GM23248 (cell line): ENCODE measurements around the gene TAF10.

ENCODE experiments used
- EZH2 ChIP-seq: fragments of 200-600 bp; sonication (generic); IDR thresholded peaks from 2 replicates; pipeline ENCODE4 v1.6.1; 2018; ENCODE audit warnings: antibody characterized with exemption, mild to moderate bottlenecking; ENCODE audit not compliant: insufficient read depth, poor library complexity, severe bottlenecking
- EZH2phosphoT487 ChIP-seq: fragments of 200-600 bp; sonication (generic); IDR thresholded peaks from 2 replicates; pipeline ENCODE4 v1.6.1; 2018; ENCODE audit warnings: antibody characterized with exemption, moderate library complexity, mild to moderate bottlenecking, low read depth; ENCODE audit not compliant: insufficient read depth

- TF ChIP-seq EZH2, result no peak
- no peak for TF ChIP-seq EZH2phosphoT487
Measured at GRCh38 chr11:6608011-6608410, 4.0 kb downstream of the TAF10 start.
